Left kidney (tissue), 2 donors: ENCODE data around the gene ZNF581. TPM values are rescaled to one million over a fixed set of nuclear protein-coding genes. Genes with fewer than 3 reads are reported as not detected.

Experiments
- DNase-seq: peaks from one replicate; pipeline ENCODE4 v3.0.0-alpha.2; 2013
- polyA plus RNA-seq: library from polyadenylated mRNA; unstranded; fragments of 120-200 nt; gene quantifications from one replicate; pipeline ENCODE4 v1.2.1, GENCODE V29; 2013; ENCODE audit not compliant: insufficient read length

ZNF581 gene
- polyA plus RNA-seq, 1 donor = 20.7 TPM

- no peak for DNase-seq
Measured at GRCh38 chr19:55679343-55680257, 36.2 kb downstream of the ZNF581 start.

- no peak for DNase-seq
Measured at GRCh38 chr19:55680339-55681130, 37.1 kb downstream of the ZNF581 start.

GRCh38 chr19:55681131-55682092 lies 38.0 kb downstream of the ZNF581 start:
- DNase-seq = no peak

GRCh38 chr19:55683449-55684261 lies 40.2 kb downstream of the ZNF581 start:
- DNase-seq = no peak

- DNase-seq = no peak
Measured at GRCh38 chr19:55684946-55685681, 41.7 kb downstream of the ZNF581 start.

GRCh38 chr19:55685776-55686175 lies 42.3 kb downstream of the ZNF581 start:
- DNase-seq = no peak

GRCh38 chr19:55686311-55687050 lies 43.0 kb downstream of the ZNF581 start:
- no peak for DNase-seq

- DNase-seq = no peak
Measured at GRCh38 chr19:55687281-55688201, 44.1 kb downstream of the ZNF581 start.

- no peak for DNase-seq
Measured at GRCh38 chr19:55688422-55689218, 45.2 kb downstream of the ZNF581 start.

GRCh38 chr19:55689411-55690108 lies 46.1 kb downstream of the ZNF581 start:
- DNase-seq = no peak

GRCh38 chr19:55690109-55690768 lies 46.8 kb downstream of the ZNF581 start:
- DNase-seq = no peak

- no peak for DNase-seq
Measured at GRCh38 chr19:55690769-55691545, 47.5 kb downstream of the ZNF581 start.

GRCh38 chr19:55691561-55692481 lies 48.4 kb downstream of the ZNF581 start:
- no peak for DNase-seq

- no peak for DNase-seq
Measured at GRCh38 chr19:55692681-55693081, 49.2 kb downstream of the ZNF581 start.
